CD14-positive monocyte (primary cell): Measurements from ENCODE around the gene SLC6A6. TPM values are rescaled to one million over a fixed set of nuclear protein-coding genes. Genes with fewer than 3 reads are reported as not detected.

Experiments
- DNase-seq, 3 donors: peaks; one replicate each; pipeline ENCODE4 v3.0.0-alpha.2; 2011 to 2022
- H2AFZ ChIP-seq: 2 replicates; pipeline ENCODE4 v1.6.0; 2012; ENCODE audit warnings: mild to moderate bottlenecking, low read depth, low read length, inconsistent platforms; ENCODE audit not compliant: insufficient read depth, poor library complexity, severe bottlenecking
- H3K27ac ChIP-seq, 2 donors: 1 replicate in 1 of 2; 2 replicates in 1 of 2; pipeline ENCODE4 v1.5.1; 2012 to 2013; ENCODE audit warnings: low read length in 2 of 2, control low read depth in 1 of 2, inconsistent platforms in 1 of 2, low read depth in 1 of 2, mild to moderate bottlenecking in 1 of 2
- H3K27me3 ChIP-seq, 2 donors: one replicate each; pipeline versions ENCODE4 v1.6.0 to v1.6.1; 2011 to 2013; ENCODE audit warnings: low read length in 2 of 2; ENCODE audit not compliant: control insufficient read depth in 2 of 2, insufficient read depth in 2 of 2
- H3K36me3 ChIP-seq, 2 donors: replicated peaks in 1 of 2; 1 replicate in 1 of 2; 2 replicates in 1 of 2; pipeline versions ENCODE4 v1.5.1 to v1.6.1; 2012 to 2013; ENCODE audit warnings: low read length in 2 of 2, control low read depth in 1 of 2, inconsistent platforms in 1 of 2, mild to moderate bottlenecking in 1 of 2; ENCODE audit not compliant: insufficient read depth in 2 of 2, control insufficient read depth in 1 of 2
- H3K4me1 ChIP-seq, 2 donors: 1 replicate in 1 of 2; 2 replicates in 1 of 2; pipeline versions ENCODE4 v1.5.1 to v1.6.1; 2012 to 2013; ENCODE audit warnings: low read length in 2 of 2, control low read depth in 1 of 2, inconsistent platforms in 1 of 2, mild to moderate bottlenecking in 1 of 2, moderate library complexity in 1 of 2; ENCODE audit not compliant: insufficient read depth in 2 of 2, control insufficient read depth in 1 of 2
- H3K4me2 ChIP-seq: replicated peaks from 2 replicates; pipeline ENCODE3; 2012; ENCODE audit warnings: low read length, moderate library complexity, mild to moderate bottlenecking; ENCODE audit not compliant: poor library complexity, severe bottlenecking; ENCODE audit errors: extremely low read depth
- H3K4me3 ChIP-seq, 3 experiments: fragments of 200-600 bp in 1 of 3; sonication (generic) in 1 of 3; replicated peaks in 1 of 3; 1 replicate in 2 of 3; 2 replicates in 1 of 3; pipeline ENCODE4 v1.5.1; 2011 to 2013; ENCODE audit warnings: low read length in 3 of 3, mild to moderate bottlenecking in 3 of 3, control low read depth in 2 of 3, low read depth in 2 of 3, inconsistent platforms in 1 of 3, moderate library complexity in 1 of 3
- H3K79me2 ChIP-seq: 2 replicates; pipeline ENCODE4 v1.6.0; 2012; ENCODE audit warnings: mild to moderate bottlenecking, control low read depth, inconsistent platforms, low read length, moderate library complexity; ENCODE audit not compliant: insufficient read depth
- H3K9ac ChIP-seq: 2 replicates; pipeline ENCODE4 v1.6.0; 2017; ENCODE audit warnings: low read length, mild to moderate bottlenecking; ENCODE audit not compliant: insufficient read depth, poor library complexity, severe bottlenecking
- H3K9me3 ChIP-seq, 2 donors: replicated peaks in 1 of 2; 1 replicate in 1 of 2; 2 replicates in 1 of 2; pipeline versions ENCODE4 v1.5.1 to v1.6.1; 2012 to 2013; ENCODE audit warnings: low read length in 2 of 2, control low read depth in 1 of 2; ENCODE audit not compliant: control insufficient read depth in 1 of 2, insufficient read depth in 1 of 2
- H4K20me1 ChIP-seq: 2 replicates; pipeline ENCODE4 v1.6.0; 2012; ENCODE audit warnings: mild to moderate bottlenecking, low read length, control low read depth, moderate library complexity; ENCODE audit not compliant: insufficient read depth
- H3K27ac Mint-ChIP-seq, 7 donors: one replicate each; pipeline ENCODE4 v1.8.0; 2020; ENCODE audit warnings: mild to moderate bottlenecking in 7 of 7, mixed read lengths in 7 of 7, moderate library complexity in 6 of 7, inconsistent platforms in 2 of 7
- H3K27me3 Mint-ChIP-seq, 3 donors: one replicate each; pipeline ENCODE4 v1.8.0; 2021 to 2022; ENCODE audit warnings: low read depth in 3 of 3, mild to moderate bottlenecking in 3 of 3, mixed read lengths in 3 of 3, moderate library complexity in 3 of 3, inconsistent platforms in 1 of 3
- H3K36me3 Mint-ChIP-seq, 2 donors: one replicate each; pipeline ENCODE4 v1.8.0; 2020; ENCODE audit warnings: mixed read lengths in 2 of 2, inconsistent platforms in 1 of 2, mild to moderate bottlenecking in 1 of 2
- H3K4me1 Mint-ChIP-seq: one replicate; pipeline ENCODE4 v1.8.0; 2020; ENCODE audit warnings: mild to moderate bottlenecking, mixed read lengths
- H3K4me3 Mint-ChIP-seq, 2 donors: one replicate each; pipeline ENCODE4 v1.8.0; 2020; ENCODE audit warnings: mild to moderate bottlenecking in 2 of 2, mixed read lengths in 2 of 2, moderate library complexity in 1 of 2
- H3K9me3 Mint-ChIP-seq, 7 donors: one replicate each; pipeline ENCODE4 v1.8.0; 2020 to 2022; ENCODE audit warnings: mixed read lengths in 7 of 7, mild to moderate bottlenecking in 6 of 7, moderate library complexity in 6 of 7, inconsistent platforms in 2 of 7
- WGBS: methylation state at CpG from one replicate; pipeline ENCODE4 v1.1.5; 2013; ENCODE audit warnings: missing lambda C conversion rate; ENCODE audit not compliant: insufficient coverage; 5-methylcytosine and 5-hydroxymethylcytosine counted together
- intact Hi-C, 2 donors: fragments of 100-400 bp; cut with micrococcal nuclease; formaldehyde crosslinking; loops; one replicate each; pipeline versions ENCODE4 v1.15.0 to v1.15.1; 2023
- polyA plus RNA-seq, 3 donors: library from polyadenylated mRNA; depleted of rRNA in 1 of 3; unstranded in 2 of 3; stranded (reverse) in 1 of 3; fragments of 300-500 nt in 2 of 3; fragments of >200 nt in 1 of 3; fragmentation: Illumina TruSeq in 2 of 3; gene quantifications; 1 replicate in 2 of 3; 2 replicates in 1 of 3; pipeline ENCODE4 v1.2.3, GENCODE V29; 2012 to 2021
- TF ChIP-seq, protein P1 (sequence below): fragments of 200-600 bp; IDR thresholded peaks from one replicate; pipeline ENCODE4 v1.8.0; 2022; ENCODE audit warnings: antibody characterized with exemption, mild to moderate bottlenecking

SLC6A6 gene
- polyA plus RNA-seq, 3 donors = 18.4 to 136 (median 24.5) TPM

DNA sequence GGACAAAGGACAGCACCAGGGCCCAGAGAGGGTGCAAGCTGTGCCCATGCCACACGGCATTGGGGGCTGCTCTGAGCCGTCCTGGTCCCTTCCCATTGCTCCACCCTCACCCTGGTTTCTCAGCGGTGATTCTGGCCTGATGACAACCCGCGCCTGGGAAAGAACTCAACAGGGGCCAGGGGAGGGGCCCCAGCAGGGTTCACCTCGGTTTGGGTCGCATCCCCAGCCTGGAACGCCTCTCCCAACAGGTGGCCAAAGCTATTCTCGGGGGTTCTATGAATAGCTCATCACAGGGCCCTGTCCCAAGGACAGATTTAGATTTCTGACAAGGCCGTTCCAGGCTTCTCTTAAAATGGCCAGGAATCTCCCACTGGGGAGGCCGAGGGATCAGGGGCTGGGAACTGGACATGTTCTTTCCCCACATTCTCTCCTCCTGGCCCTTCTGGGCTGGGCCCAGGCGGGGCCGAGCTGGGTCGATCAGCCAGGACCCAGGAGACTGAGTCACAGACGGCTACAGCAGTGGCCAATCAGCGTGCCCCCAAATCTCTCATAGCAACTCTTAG, 119.8 kb downstream of the SLC6A6 start:
- Histone ChIP-seq H3K27ac (no peak overlapping the region), H3K4me1 (no peaks in the 10 kb centered on the region), H2AFZ (no peak overlapping the region), H3K79me2 (no peaks in the 10 kb centered on the region), H3K9ac (no peak overlapping the region), H3K9me3 (no peaks in the 10 kb centered on the region), H3K36me3 (no peaks in the 10 kb centered on the region), H4K20me1 (no peaks in the 10 kb centered on the region), H3K4me3 (no peak overlapping the region), H3K4me2 (no peak overlapping the region), H3K27me3 (no peaks in the 10 kb centered on the region)
- no peak overlapping the region for H3K27ac Mint-ChIP-seq
- peaks cover 2 to 6% (median 5%) of the 10 kb centered on the region in 3 donors for H3K27me3 Mint-ChIP-seq
- no peak overlapping the region for H3K4me3 Mint-ChIP-seq
- intact Hi-C loops = no loop called here
- H3K9me3 Mint-ChIP-seq = no peaks in the 10 kb centered on the region
- no peak for DNase-seq
- WGBS = 83% methylated on average over 11 of the region's 16 CpGs
- H3K36me3 Mint-ChIP-seq = no peaks in the 10 kb centered on the region
- TF ChIP-seq, protein P1, sequence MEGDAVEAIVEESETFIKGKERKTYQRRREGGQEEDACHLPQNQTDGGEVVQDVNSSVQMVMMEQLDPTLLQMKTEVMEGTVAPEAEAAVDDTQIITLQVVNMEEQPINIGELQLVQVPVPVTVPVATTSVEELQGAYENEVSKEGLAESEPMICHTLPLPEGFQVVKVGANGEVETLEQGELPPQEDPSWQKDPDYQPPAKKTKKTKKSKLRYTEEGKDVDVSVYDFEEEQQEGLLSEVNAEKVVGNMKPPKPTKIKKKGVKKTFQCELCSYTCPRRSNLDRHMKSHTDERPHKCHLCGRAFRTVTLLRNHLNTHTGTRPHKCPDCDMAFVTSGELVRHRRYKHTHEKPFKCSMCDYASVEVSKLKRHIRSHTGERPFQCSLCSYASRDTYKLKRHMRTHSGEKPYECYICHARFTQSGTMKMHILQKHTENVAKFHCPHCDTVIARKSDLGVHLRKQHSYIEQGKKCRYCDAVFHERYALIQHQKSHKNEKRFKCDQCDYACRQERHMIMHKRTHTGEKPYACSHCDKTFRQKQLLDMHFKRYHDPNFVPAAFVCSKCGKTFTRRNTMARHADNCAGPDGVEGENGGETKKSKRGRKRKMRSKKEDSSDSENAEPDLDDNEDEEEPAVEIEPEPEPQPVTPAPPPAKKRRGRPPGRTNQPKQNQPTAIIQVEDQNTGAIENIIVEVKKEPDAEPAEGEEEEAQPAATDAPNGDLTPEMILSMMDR = no peak
- H3K4me1 Mint-ChIP-seq = no peaks in the 10 kb centered on the region

DNA sequence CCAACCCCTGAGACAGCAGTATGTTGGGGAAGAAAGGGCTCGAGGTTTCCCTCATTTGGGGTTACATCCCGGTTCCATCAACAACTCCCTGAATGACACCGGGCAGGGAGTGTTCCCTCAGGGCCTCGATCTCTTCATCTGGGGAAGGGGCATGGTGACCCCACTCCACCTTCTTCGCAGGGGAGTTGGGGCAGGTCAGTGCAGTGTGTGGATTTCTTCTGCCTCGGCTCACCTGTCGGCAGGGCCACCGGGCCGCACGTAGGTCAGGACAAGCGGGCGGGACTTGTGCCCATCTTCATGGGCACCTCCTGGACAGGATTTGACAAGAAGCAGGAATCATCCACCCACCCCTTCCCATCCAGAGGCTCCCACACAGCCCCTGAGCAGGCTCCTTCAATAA, 120.4 kb downstream of the SLC6A6 start:
- Mint-ChIP-seq H3K4me3 (no peak overlapping the region), H3K36me3 (no peaks in the 10 kb centered on the region), H3K9me3 (no peaks in the 10 kb centered on the region), H3K4me1 (no peaks in the 10 kb centered on the region), H3K27me3 (peaks cover 2 to 6% (median 5%) of the 10 kb centered on the region in 3 donors), H3K27ac (no peak overlapping the region)
- Histone ChIP-seq H3K27ac (no peak overlapping the region), H3K4me2 (no peak overlapping the region), H3K4me1 (no peaks in the 10 kb centered on the region), H3K4me3 (no peak overlapping the region), H4K20me1 (no peaks in the 10 kb centered on the region), H3K79me2 (no peaks in the 10 kb centered on the region), H3K36me3 (no peaks in the 10 kb centered on the region), H3K27me3 (no peaks in the 10 kb centered on the region), H3K9me3 (no peaks in the 10 kb centered on the region), H3K9ac (no peak overlapping the region), H2AFZ (no peak overlapping the region)
- TF ChIP-seq, protein P1 = no peak
- DNase-seq = no peak
- 92% methylated on average over 7 of the region's 12 CpGs for WGBS
- intact Hi-C loops = no loop called here
